RWPE1 (cell line): ENCODE data around the gene MUC5AC.
A peak's percentile ranks its signal among the peaks of the same experiment; 100 is the strongest.

Experiments used
- CTCF ChIA-PET: fragments of 350-600 bp; sonication (Branson Sonifier 250); formaldehyde crosslinking; extraction: SDS; loops from one replicate; lab custom pipeline; 2021; lab: Yijun Ruan, JAX
- POLR2A ChIA-PET: fragments of 400-600 bp; formaldehyde crosslinking; extraction: SDS; loops from one replicate; lab custom pipeline; 2020; ENCODE audit warnings: antibody characterized with exemption; ENCODE audit not compliant: low non-redundant PET; lab: Yijun Ruan, JAX
- DNase-seq: peaks from one replicate; pipeline ENCODE4 v3.0.0; 2012; ENCODE audit warnings: low spot score
- H3K27ac ChIP-seq: fragments of 450-650 bp; 2 replicates; pipeline ENCODE4 v1.5.1; 2017
- TF ChIP-seq, protein P1 (sequence below): fragments of 450-650 bp; conservative IDR thresholded peaks from 2 replicates; pipeline ENCODE4 v1.5.1; 2017; ENCODE audit warnings: low read depth, mild to moderate bottlenecking

Gene MUC5AC

DNA sequence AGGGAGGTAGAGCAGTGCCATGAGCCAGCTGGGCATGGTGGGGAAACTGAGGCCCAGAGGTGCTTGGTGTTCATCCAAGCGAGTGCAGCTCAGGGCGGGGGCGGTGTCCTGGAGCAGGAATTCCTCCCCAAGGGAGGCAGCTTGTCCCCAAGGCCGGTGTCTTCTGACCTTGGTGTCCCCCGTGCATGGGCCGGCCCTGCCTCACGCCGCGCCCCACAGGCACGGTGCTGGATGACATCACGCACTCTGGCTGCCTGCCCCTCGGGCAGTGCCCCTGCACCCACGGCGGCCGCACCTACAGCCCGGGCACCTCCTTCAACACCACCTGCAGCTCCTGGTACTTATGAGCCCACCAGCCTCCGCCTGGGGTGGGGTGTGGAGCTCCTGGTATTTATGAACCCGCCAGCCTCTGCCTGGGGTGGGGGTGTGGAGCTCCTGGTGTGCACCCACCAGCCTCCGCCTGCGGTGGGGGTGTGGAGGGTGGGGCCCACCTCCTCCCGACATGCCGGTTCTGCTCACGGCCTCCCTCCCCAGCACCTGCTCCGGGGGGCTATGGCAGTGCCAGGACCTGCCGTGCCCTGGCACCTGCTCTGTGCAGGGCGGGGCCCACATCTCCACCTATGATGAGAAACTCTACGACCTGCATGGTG is 71.8 kb downstream of the MUC5AC start:
- TF ChIP-seq, protein P1, sequence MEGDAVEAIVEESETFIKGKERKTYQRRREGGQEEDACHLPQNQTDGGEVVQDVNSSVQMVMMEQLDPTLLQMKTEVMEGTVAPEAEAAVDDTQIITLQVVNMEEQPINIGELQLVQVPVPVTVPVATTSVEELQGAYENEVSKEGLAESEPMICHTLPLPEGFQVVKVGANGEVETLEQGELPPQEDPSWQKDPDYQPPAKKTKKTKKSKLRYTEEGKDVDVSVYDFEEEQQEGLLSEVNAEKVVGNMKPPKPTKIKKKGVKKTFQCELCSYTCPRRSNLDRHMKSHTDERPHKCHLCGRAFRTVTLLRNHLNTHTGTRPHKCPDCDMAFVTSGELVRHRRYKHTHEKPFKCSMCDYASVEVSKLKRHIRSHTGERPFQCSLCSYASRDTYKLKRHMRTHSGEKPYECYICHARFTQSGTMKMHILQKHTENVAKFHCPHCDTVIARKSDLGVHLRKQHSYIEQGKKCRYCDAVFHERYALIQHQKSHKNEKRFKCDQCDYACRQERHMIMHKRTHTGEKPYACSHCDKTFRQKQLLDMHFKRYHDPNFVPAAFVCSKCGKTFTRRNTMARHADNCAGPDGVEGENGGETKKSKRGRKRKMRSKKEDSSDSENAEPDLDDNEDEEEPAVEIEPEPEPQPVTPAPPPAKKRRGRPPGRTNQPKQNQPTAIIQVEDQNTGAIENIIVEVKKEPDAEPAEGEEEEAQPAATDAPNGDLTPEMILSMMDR, result no peak
- POLR2A ChIA-PET, result no interaction called here
- CTCF ChIA-PET, result interaction anchor here (0.6 to 2.4 kb wide), 4 partner anchors 8 to 373 kb away, joined by 3 to 9 read pairs (median 5); partner anchors contain the start of gene MUC5B
- no peak overlapping the region for H3K27ac ChIP-seq
- DNase-seq, result no peak

DNA sequence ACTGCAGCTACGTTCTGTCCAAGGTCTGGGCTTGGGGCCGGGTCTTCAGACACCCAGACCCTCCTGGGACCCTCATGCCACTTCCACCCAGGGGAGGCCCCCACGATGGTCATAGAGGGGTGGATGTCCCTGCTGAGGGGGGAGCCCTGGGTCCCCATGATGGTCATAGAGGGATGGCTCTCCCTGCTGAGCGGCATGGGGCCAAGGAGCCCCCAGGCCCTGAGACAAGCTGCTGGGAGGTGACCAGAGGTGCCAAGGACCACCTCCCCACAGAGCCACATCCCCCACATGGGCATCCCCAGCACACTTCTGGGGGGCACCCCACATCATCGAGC is 72.3 kb downstream of the MUC5AC start:
- no peak for DNase-seq
- TF ChIP-seq, protein P1, result no peak
- ChIA-PET POLR2A (no interaction called here), CTCF (interaction anchor here (0.7 to 2.4 kb wide), 5 partner anchors 8 to 302 kb away, joined by 3 to 9 read pairs (median 5); partner anchors contain the start of gene MUC5B)
- H3K27ac ChIP-seq, result no peak overlapping the region

DNA sequence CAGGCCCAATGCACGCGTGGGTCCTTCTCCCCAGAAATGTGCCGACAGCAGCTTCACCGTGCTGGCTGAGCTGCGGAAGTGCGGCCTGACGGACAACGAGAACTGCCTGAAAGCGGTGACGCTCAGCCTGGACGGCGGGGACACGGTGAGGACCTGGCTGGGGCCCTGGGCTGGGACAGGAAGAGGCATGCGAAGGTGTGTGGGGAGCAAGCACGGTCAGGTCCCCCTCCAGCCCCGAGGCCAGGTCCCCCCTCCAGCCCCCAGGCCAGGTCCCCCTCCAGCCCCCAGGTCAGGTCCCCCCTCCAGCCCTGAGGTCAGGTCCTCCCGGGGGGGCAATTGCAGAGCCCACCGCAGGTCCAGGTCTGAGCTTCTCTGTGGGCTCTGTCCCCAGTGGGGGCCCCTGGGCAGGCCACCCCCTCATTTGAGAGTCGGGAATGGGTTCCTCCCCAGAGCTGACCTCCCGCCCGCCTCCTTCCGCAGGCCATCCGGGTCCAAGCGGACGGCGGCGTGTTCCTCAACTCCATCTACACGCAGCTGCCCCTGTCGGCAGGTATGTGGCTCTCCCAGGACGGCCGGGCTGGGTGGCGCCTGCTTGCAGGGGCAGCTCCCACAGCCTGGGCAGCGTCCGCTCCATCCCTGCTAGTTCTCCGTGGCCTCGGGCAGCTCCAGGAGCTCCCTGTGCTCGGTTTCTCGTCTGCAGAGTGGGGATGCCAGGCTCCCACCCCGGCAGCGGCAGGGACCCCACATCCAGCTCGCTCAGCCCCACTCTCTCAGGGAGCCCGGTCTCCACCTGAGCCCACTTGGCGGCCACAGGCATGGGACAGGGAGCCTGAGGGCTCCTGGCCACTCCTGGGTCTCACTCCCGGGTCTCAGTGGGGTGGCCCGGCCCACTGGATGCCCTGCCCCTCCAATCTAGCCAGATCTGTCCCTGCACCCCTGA is 73.0 kb downstream of the MUC5AC start:
- DNase-seq, result peak; percentile 52
- TF ChIP-seq, protein P1, result no peak
- H3K27ac ChIP-seq, result no peak overlapping the region
- CTCF ChIA-PET, result interaction anchor here (0.8 to 2.4 kb wide), 6 partner anchors 9 to 180 kb away, joined by 3 to 9 read pairs (median 4); partner anchors contain the start of gene MUC5B
- POLR2A ChIA-PET, result no interaction called here

DNA sequence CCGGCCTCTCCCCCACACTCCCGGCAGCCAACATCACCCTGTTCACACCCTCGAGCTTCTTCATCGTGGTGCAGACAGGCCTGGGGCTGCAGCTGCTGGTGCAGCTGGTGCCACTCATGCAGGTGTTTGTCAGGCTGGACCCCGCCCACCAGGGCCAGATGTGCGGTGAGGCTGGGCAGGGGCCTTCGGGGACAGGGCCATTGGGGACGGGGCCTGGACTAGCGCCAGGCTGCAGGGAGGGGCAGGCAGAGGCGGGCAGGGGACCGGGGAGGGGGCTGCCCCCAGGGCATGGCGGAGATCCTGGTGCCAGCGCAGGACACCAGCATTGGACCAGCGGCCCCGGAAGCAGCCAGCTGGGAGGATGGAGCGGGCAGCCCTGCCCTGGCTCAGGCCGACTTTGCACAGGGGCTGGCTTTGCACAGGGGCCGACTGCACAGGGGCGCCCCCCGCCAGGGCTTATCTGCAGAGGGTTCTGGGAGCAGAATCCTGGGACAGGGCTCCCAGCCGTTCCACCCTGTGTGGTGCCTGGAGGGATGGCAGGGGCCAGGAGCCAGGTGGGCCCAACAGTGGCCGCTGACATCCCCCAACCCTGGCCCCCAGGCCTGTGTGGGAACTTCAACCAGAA is 73.8 kb downstream of the MUC5AC start:
- ChIA-PET CTCF (interaction anchor here (0.8 to 2.4 kb wide), 5 partner anchors 9 to 181 kb away, joined by 3 to 9 read pairs (median 6); partner anchors contain the start of gene MUC5B), POLR2A (no interaction called here)
- TF ChIP-seq, protein P1, result no peak
- no peak for DNase-seq
- H3K27ac ChIP-seq, result no peak overlapping the region

DNA sequence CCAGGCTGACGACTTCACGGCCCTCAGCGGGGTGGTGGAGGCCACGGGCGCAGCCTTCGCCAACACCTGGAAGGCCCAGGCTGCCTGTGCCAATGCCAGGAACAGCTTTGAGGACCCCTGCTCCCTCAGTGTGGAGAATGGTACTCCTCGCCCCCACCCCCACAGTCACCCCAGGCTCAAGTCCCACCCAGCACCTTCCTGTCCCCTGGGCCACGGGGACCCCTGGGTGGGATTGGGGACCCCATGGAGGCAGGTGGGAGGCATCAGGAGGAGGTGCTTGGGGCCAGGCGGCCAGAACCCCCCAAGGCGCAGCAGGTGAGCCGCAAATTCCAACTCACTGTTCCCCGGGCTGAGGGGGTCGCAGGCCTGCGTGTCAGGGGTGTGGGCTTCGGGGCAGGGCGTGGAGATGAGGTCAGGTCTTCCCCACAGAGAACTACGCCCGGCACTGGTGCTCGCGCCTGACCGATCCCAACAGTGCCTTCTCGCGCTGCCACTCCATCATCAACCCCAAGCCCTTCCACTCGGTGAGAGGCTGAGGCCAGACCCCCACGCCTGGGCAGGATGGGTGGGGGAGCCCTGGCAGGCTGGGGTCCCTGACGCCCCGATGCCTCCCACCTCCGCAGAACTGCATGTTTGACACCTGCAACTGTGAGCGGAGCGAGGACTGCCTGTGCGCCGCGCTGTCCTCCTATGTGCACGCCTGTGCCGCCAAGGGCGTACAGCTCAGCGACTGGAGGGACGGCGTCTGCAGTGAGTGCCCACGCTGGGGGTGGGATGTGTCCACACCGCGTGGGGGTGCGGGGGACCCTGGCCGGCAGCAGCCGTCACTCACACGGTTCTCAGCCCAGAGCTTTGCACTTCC is 74.5 kb downstream of the MUC5AC start:
- CTCF ChIA-PET, result interaction anchor here (1.0 to 1.9 kb wide), 2 partner anchors 28 to 29 kb away, joined by 3 to 9 read pairs; no protein-coding TSS in a partner anchor
- POLR2A ChIA-PET, result no interaction called here
- no peak for DNase-seq
- H3K27ac ChIP-seq, result no peak overlapping the region
- TF ChIP-seq, protein P1, result no peak
